ENCODE data around the gene ACTR1B. TPM values are rescaled to one million over a fixed set of nuclear protein-coding genes. Genes with fewer than 3 reads are reported as not detected.

ACTR1B gene
- total RNA-seq, 1 experiment from 2014 or later, result 33.8 TPM

GRCh38 chr2:97704989-97705388, 41.1 kb upstream of the ACTR1B start:
- H3K14ac ChIP-seq (ENCODE audit: insufficient read depth, low read length), result no peak overlapping the region
- no peak overlapping the region for H2AK5ac ChIP-seq (ENCODE audit: insufficient read length, low read length)
- Mint-ChIP-seq H3K27me3 (ENCODE audit: low read depth) (peaks cover 3% of the 10 kb centered on the region; the same call in 1 of the 2 replicates), H3K27ac (no peak overlapping the region), H3K4me3 (no peak overlapping the region; a peak in 1 of 5 replicates), H3K9me3 (peaks cover 0 to under 1% of the 10 kb centered on the region in 2 experiments; a peak in 1 of 5 replicates), H3K36me3 (ENCODE audit: insufficient read depth in 1 of 3, low read depth in 3 of 3) (peaks cover 0 to 2% (median 0%) of the 10 kb centered on the region in 3 experiments; a peak in 2 of 7 replicates), H3K4me1 (peaks cover 4% of the 10 kb centered on the region in 2 experiments)
- H3K79me1 ChIP-seq (ENCODE audit: insufficient read depth, low read depth, low read length, poor library complexity, severe bottlenecking), result no peaks in the 10 kb centered on the region
- no peak overlapping the region for H2BK15ac ChIP-seq (ENCODE audit: low read depth, low read length)
- no peak overlapping the region for H3K4ac ChIP-seq (ENCODE audit: low read depth, low read length)
- H2BK120ac ChIP-seq (ENCODE audit: low read depth, low read length, poor library complexity, severe bottlenecking), result no peak overlapping the region
- no peaks in the 10 kb centered on the region for H3K9me3 ChIP-seq (ENCODE audit: control insufficient read depth, low read depth, low read length)
- H4K5ac ChIP-seq (ENCODE audit: insufficient read length, low read depth, low read length), result no peak overlapping the region
- no peak overlapping the region for H3T11ph ChIP-seq (ENCODE audit: low read length)
- no peak overlapping the region for H3K23ac ChIP-seq (ENCODE audit: insufficient read length, low read depth, low read length)
- H2BK12ac ChIP-seq (ENCODE audit: insufficient read length, low read depth, low read length), result no peak overlapping the region
- H3K27me3 ChIP-seq (ENCODE audit: insufficient read depth, low read length), result no peaks in the 10 kb centered on the region
- H3K18ac ChIP-seq (ENCODE audit: insufficient read length, low read depth, low read length), result no peak overlapping the region
- H3K79me2 ChIP-seq (ENCODE audit: insufficient read depth, low read length), result no peaks in the 10 kb centered on the region
- H3K56ac ChIP-seq (ENCODE audit: insufficient read length, low read depth, low read length), result no peak overlapping the region
- no peak overlapping the region for H3K27ac ChIP-seq (ENCODE audit: insufficient read length, low read depth, low read length)
- TF ChIP-seq CTCF (conservative IDR thresholded peaks at IDR 0.05), result no peak
- no peaks in the 10 kb centered on the region for H3K4me1 ChIP-seq (ENCODE audit: insufficient read depth, low read length)
- H4K20me1 ChIP-seq (ENCODE audit: control insufficient read depth, insufficient read depth, insufficient read length), result no peaks in the 10 kb centered on the region
- DNase-seq, result peak; percentile 10
- no peaks in the 10 kb centered on the region for H3K23me2 ChIP-seq (ENCODE audit: insufficient read length, low read depth, low read length, poor library complexity, severe bottlenecking)
- H4K91ac ChIP-seq (ENCODE audit: insufficient read length, low read depth, low read length), result no peak overlapping the region
- no peak overlapping the region for H2BK5ac ChIP-seq (ENCODE audit: insufficient read length, low read length)
- no peak overlapping the region for H3K9ac ChIP-seq (ENCODE audit: extremely low read depth, insufficient read length, low read length)
- H3K4me2 ChIP-seq (ENCODE audit: insufficient read depth, insufficient read length, low read length), result no peak overlapping the region
- H4K8ac ChIP-seq (replicated peaks; ENCODE audit: insufficient read length, low read depth, low read length), result no peak overlapping the region
- WGBS (ENCODE audit: extremely low coverage, insufficient read length, low lambda C conversion rate), result no CpG with 5 or more reads among the region's 5 CpGs
- H2BK20ac ChIP-seq (ENCODE audit: low read depth, low read length, poor library complexity, severe bottlenecking), result no peak overlapping the region
- no peak overlapping the region for H2AFZ ChIP-seq (ENCODE audit: low read length)
